Measurements from ENCODE around the gene PCDH9.

DNA sequence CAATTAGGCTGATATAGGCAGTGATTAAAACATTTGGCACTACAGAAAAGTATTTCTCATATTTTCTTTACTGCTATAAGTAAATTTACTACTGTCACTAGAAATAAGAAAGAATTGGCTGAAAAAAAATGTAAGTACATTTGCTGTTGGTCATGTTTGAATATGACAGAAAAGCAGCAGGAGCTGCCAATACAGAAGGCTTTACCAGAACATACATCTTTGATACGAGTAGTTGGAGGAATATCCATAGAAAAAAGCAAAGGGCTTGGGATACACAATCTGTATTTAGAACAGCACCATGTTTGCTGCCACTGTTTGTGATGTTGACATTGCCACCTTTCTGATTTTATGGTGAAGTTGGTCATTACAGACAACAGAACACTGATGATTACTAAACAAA, 21.6 kb downstream of the PCDH9 start:
- TF ChIP-seq, protein P1, sequence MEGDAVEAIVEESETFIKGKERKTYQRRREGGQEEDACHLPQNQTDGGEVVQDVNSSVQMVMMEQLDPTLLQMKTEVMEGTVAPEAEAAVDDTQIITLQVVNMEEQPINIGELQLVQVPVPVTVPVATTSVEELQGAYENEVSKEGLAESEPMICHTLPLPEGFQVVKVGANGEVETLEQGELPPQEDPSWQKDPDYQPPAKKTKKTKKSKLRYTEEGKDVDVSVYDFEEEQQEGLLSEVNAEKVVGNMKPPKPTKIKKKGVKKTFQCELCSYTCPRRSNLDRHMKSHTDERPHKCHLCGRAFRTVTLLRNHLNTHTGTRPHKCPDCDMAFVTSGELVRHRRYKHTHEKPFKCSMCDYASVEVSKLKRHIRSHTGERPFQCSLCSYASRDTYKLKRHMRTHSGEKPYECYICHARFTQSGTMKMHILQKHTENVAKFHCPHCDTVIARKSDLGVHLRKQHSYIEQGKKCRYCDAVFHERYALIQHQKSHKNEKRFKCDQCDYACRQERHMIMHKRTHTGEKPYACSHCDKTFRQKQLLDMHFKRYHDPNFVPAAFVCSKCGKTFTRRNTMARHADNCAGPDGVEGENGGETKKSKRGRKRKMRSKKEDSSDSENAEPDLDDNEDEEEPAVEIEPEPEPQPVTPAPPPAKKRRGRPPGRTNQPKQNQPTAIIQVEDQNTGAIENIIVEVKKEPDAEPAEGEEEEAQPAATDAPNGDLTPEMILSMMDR (IDR thresholded peaks at IDR 0.05; ENCODE audit: insufficient read depth, low read length, poor library complexity, severe bottlenecking) = no peak
- TF ChIP-seq EZH2phosphoT487 (conservative IDR thresholded peaks at IDR 0.05; ENCODE audit: low read length) = no peak

Data from SU-DHL-6 (cell line).